PC-9 (cell line): ENCODE results near the gene LIX1. TPM values are rescaled to one million over a fixed set of nuclear protein-coding genes. Genes with fewer than 3 reads are reported as not detected.
"Not testable (repeated sequence)": the region's sequence is repeated elsewhere in the genome, so short reads cannot be mapped to it uniquely, and the experiment has no call there.

Experiments used
- BruUV-seq: library from RNA; stranded (reverse); fragments of 400-500 nt; replicated peaks from 2 replicates; lab custom pipeline; 2021; lab: Mats Ljungman, UMichigan
- CTCF ChIA-PET: fragments of 300-600 bp; sonication (Branson Sonifier 250); formaldehyde crosslinking; loops from one replicate; lab custom pipeline; 2022; ENCODE audit warnings: antibody characterized with exemption; lab: Charles Lee
- POLR2A ChIA-PET: fragments of 300-600 bp; sonication (Branson Sonifier 250); formaldehyde crosslinking; loops from one replicate; lab custom pipeline; 2022; ENCODE audit warnings: antibody characterized with exemption; ENCODE audit not compliant: unreplicated experiment; lab: Charles Lee
- DNase-seq, 2 experiments: peaks; one replicate each; pipeline versions ENCODE4 v3.0.0 to v3.0.0-alpha.2; 2015 to 2022; ENCODE audit warnings: mixed read lengths in 1 of 2
- H2AFZ ChIP-seq: fragments of 200-600 bp; sonication (generic); 2 replicates; pipeline ENCODE4 v1.8.1; 2017; ENCODE audit warnings: antibody characterized with exemption
- H3F3A ChIP-seq: fragments of 200-600 bp; sonication (generic); 2 replicates; pipeline ENCODE4 v1.8.1; 2017; ENCODE audit warnings: antibody characterized with exemption, mild to moderate bottlenecking, low read depth; ENCODE audit not compliant: insufficient read depth
- H3K27ac ChIP-seq: fragments of 200-600 bp; sonication (generic); 2 replicates; pipeline ENCODE4 v1.6.1; 2016; ENCODE audit warnings: mixed run types
- H3K27me3 ChIP-seq: fragments of 200-600 bp; sonication (generic); 2 replicates; pipeline ENCODE4 v1.6.1; 2016; ENCODE audit warnings: low read depth, mixed run types; ENCODE audit not compliant: insufficient read depth
- H3K36me3 ChIP-seq: fragments of 200-600 bp; sonication (generic); 2 replicates; pipeline ENCODE4 v1.6.1; 2016; ENCODE audit warnings: low read depth, mixed run types
- H3K4me1 ChIP-seq: fragments of 200-600 bp; sonication (generic); replicated peaks from 2 replicates; pipeline ENCODE4 v1.6.1; 2016; ENCODE audit warnings: mixed run types; ENCODE audit not compliant: insufficient read depth
- H3K4me2 ChIP-seq: fragments of 200-600 bp; sonication (generic); 2 replicates; pipeline ENCODE4 v1.6.1; 2017; ENCODE audit warnings: mixed run types
- H3K4me3 ChIP-seq: fragments of 200-600 bp; sonication (generic); 2 replicates; pipeline ENCODE4 v1.6.1; 2016; ENCODE audit warnings: mixed run types
- H3K79me2 ChIP-seq: fragments of 200-600 bp; sonication (generic); 2 replicates; pipeline ENCODE4 v1.6.1; 2017; ENCODE audit warnings: low read depth, mixed run types
- H3K9me2 ChIP-seq: fragments of 200-600 bp; sonication (generic); 2 replicates; pipeline ENCODE4 v1.8.1; 2017; ENCODE audit warnings: mild to moderate bottlenecking; ENCODE audit not compliant: insufficient read depth
- H3K9me3 ChIP-seq: fragments of 200-600 bp; sonication (generic); 2 replicates; pipeline ENCODE4 v1.8.1; 2016; ENCODE audit warnings: low read depth; ENCODE audit not compliant: insufficient read depth
- H4K20me1 ChIP-seq: fragments of 200-600 bp; sonication (generic); 2 replicates; pipeline ENCODE4 v1.8.1; 2017; ENCODE audit not compliant: insufficient read depth
- EZH2 ChIP-seq: fragments of 200-600 bp; sonication (generic); IDR thresholded peaks from 2 replicates; pipeline ENCODE4 v1.8.0; 2017; ENCODE audit warnings: antibody characterized with exemption, low read depth
- intact Hi-C: fragments of 100-400 bp; cut with micrococcal nuclease; formaldehyde crosslinking; loops from one replicate; pipeline ENCODE4 v1.10.0; 2022; ENCODE audit not compliant: unreplicated experiment
- total RNA-seq: library from RNA; stranded (reverse); gene quantifications from 2 replicates; pipeline ENCODE4 v1.2.3, GENCODE V29; 2021
- TF ChIP-seq, protein P1 (sequence below): fragments of 200-600 bp; sonication (generic); conservative IDR thresholded peaks from 2 replicates; pipeline ENCODE4 v1.6.1; 2017; ENCODE audit warnings: mixed run types, antibody characterized with exemption, mild to moderate bottlenecking, moderate library complexity

LIX1 gene
- total RNA-seq, 1 experiment from 2014 or later, result not detected

- CTCF ChIA-PET, result no interaction called here
- peaks cover 25% of the 10 kb centered on the region for H3K36me3 ChIP-seq
- intact Hi-C loops, result no loop called here
Measured at GRCh38 chr5:97181856-97182545, 39.6 kb upstream of the LIX1 start.

DNA sequence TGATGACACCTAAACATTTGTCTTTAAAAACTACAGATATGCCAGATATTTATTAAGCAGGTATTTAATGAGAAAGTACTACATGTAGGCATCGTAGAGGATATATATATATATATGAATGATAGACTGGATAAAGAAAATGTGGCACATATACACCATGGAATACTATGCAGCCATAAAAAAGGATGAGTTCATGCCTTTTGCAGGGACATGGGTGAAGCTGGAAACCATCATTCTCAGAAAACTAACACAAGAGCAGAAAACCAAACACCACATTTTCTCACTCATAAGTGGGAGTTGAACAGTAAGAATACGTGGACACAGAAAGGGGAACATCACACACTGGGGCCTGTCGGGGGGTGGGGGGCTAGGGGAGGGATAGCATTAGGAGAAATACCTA lies 37.0 kb upstream of the LIX1 start:
- CTCF ChIA-PET, result not testable (repeated sequence)
- peaks cover 10% of the 10 kb centered on the region; the same call in 1 of the 2 replicates for H3F3A ChIP-seq

More at GRCh38 chr5:97181856-97182545, 39.6 kb upstream of the LIX1 start:
- peak in 1 of 2 experiments; percentile 64 for DNase-seq
- peaks cover 38% of the 10 kb centered on the region for H3K79me2 ChIP-seq
- POLR2A ChIA-PET, result interaction anchor here (0.5 to 0.6 kb wide), 2 partner anchors 168 to 320 kb away, joined by 3 to 5 read pairs; no protein-coding TSS in a partner anchor
- no peak overlapping the region for H2AFZ ChIP-seq
- peaks cover 10% of the 10 kb centered on the region; the same call in 1 of the 2 replicates for H3F3A ChIP-seq
- H3K9me3 ChIP-seq, result peaks cover 7% of the 10 kb centered on the region; the same call in 1 of the 2 replicates
- peak overlapping the region; percentile 84 for H3K4me2 ChIP-seq
- H3K9me2 ChIP-seq, result no peaks in the 10 kb centered on the region
- H3K4me3 ChIP-seq, result peak overlapping the region; percentile 93
- BruUV-seq, result no TSS peak
- no peak for TF ChIP-seq EZH2
- TF ChIP-seq, protein P1, sequence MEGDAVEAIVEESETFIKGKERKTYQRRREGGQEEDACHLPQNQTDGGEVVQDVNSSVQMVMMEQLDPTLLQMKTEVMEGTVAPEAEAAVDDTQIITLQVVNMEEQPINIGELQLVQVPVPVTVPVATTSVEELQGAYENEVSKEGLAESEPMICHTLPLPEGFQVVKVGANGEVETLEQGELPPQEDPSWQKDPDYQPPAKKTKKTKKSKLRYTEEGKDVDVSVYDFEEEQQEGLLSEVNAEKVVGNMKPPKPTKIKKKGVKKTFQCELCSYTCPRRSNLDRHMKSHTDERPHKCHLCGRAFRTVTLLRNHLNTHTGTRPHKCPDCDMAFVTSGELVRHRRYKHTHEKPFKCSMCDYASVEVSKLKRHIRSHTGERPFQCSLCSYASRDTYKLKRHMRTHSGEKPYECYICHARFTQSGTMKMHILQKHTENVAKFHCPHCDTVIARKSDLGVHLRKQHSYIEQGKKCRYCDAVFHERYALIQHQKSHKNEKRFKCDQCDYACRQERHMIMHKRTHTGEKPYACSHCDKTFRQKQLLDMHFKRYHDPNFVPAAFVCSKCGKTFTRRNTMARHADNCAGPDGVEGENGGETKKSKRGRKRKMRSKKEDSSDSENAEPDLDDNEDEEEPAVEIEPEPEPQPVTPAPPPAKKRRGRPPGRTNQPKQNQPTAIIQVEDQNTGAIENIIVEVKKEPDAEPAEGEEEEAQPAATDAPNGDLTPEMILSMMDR, result no peak
- 0 out of 2 replicates have a peak, but pooled peaks cover 5% of the 10 kb centered on the region for H4K20me1 ChIP-seq
- H3K27me3 ChIP-seq, result no peaks in the 10 kb centered on the region
- H3K27ac ChIP-seq, result peak overlapping the region; percentile 91
- H3K4me1 ChIP-seq, result peaks cover 17% of the 10 kb centered on the region

DNA sequence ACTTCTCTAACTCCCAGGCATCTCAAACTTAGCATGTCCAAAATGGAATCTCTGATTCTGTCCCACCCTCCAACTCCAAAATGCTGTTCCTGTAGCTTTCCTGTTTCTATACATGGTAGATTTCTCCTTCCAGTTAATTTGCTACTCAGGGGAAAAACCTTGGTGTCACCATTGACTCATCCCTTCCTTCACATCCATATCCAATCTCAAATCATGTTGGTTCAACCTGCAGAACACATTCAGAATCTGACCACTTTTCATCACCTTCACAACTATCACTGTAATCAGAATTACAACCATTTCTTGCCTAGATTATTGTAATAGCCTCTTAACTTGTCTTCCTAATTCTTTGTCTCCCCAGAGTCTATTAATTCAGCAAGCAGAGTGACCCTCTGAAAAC lies 29.8 kb upstream of the LIX1 start:
- CTCF ChIA-PET, result no interaction called here
- Histone ChIP-seq H3K9me3 (no peaks in the 10 kb centered on the region), H3K4me2 (no peak overlapping the region), H3K79me2 (no peaks in the 10 kb centered on the region), H3K4me3 (no peak overlapping the region), H3K36me3 (peaks cover 49% of the 10 kb centered on the region), H4K20me1 (no peaks in the 10 kb centered on the region), H3K4me1 (no peaks in the 10 kb centered on the region), H3K27me3 (no peaks in the 10 kb centered on the region), H2AFZ (no peak overlapping the region), H3K9me2 (no peaks in the 10 kb centered on the region), H3K27ac (no peak overlapping the region), H3F3A (no peaks in the 10 kb centered on the region)
- POLR2A ChIA-PET, result no interaction called here
- intact Hi-C loops, result no loop called here
- no peak for DNase-seq
- BruUV-seq, result no TSS peak
- TF ChIP-seq, protein P1, result no peak
- no peak for TF ChIP-seq EZH2

More for the DNA sequence above, 37.0 kb upstream of the LIX1 start:
- DNase-seq, POLR2A ChIA-PET, H2AFZ ChIP-seq, H3K9me2 ChIP-seq, H3K27ac ChIP-seq, H4K20me1 ChIP-seq, H3K4me2 ChIP-seq, H3K4me3 ChIP-seq, H3K9me3 ChIP-seq, BruUV-seq, H3K27me3 ChIP-seq: not testable (repeated sequence)
- peaks cover 40% of the 10 kb centered on the region for H3K36me3 ChIP-seq
- peaks cover 17% of the 10 kb centered on the region for H3K4me1 ChIP-seq
- H3K79me2 ChIP-seq, result peaks cover 38% of the 10 kb centered on the region
- intact Hi-C loops, result loop anchor here (5.0 kb wide), 1 partner anchor 1532 kb away; the partner anchor contains the start of gene RFESD
